ENCODE results near the gene CAPN5. TPM values are rescaled to one million over a fixed set of nuclear protein-coding genes. Genes with fewer than 3 reads are reported as not detected.
"Not testable (repeated sequence)": the region's sequence is repeated elsewhere in the genome, so short reads cannot be mapped to it uniquely, and the experiment has no call there.

CAPN5 gene
- total and polyA plus RNA-seq, 5 donors = 2.9 to 6.9 (median 5.2) TPM

DNA sequence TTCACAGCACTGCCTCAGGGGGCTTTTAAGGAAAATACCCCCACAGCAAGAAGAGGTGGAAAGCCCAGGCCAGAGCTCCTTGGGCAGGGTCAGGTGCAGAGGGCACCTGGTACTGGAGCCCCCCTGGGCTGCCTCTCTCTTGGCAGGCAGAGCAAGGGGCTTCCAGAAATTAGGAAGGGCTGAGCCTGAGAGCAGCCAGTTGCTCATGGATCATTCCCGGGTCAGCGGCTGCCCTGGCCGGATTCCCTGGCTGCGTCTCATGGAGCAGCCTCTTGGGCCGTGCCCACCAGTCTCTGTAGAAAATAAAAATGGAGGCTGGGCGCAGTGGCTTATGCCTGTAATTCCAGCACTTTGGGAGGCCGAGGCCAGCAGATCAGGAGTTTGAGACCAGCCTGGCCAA, 25.6 kb downstream of the CAPN5 start:
- Histone ChIP-seq H3K4me1 (ENCODE audit: control insufficient read depth, insufficient read depth, low read length) (no peaks in the 10 kb centered on the region), H3K27me3 (ENCODE audit: control insufficient read depth, insufficient read depth) (no peaks in the 10 kb centered on the region), H3K27ac (ENCODE audit: low read length) (no peak overlapping the region), H3K9me3 (ENCODE audit: control insufficient read depth, low read length) (no peaks in the 10 kb centered on the region), H3K4me3 (ENCODE audit: low read length) (no peak overlapping the region)
- peak; percentile 37 to 79 (median 75) for DNase-seq
- WGBS = 61% methylated on average over 7 of the region's 7 CpGs
- intact Hi-C loops (cut with DNase I) = loop anchor here in 2 of 4 donors (5.0 to 10.0 kb wide), 2 partner anchors 45 to 358 kb away; no protein-coding TSS in a partner anchor
- no peak for ATAC-seq

DNA sequence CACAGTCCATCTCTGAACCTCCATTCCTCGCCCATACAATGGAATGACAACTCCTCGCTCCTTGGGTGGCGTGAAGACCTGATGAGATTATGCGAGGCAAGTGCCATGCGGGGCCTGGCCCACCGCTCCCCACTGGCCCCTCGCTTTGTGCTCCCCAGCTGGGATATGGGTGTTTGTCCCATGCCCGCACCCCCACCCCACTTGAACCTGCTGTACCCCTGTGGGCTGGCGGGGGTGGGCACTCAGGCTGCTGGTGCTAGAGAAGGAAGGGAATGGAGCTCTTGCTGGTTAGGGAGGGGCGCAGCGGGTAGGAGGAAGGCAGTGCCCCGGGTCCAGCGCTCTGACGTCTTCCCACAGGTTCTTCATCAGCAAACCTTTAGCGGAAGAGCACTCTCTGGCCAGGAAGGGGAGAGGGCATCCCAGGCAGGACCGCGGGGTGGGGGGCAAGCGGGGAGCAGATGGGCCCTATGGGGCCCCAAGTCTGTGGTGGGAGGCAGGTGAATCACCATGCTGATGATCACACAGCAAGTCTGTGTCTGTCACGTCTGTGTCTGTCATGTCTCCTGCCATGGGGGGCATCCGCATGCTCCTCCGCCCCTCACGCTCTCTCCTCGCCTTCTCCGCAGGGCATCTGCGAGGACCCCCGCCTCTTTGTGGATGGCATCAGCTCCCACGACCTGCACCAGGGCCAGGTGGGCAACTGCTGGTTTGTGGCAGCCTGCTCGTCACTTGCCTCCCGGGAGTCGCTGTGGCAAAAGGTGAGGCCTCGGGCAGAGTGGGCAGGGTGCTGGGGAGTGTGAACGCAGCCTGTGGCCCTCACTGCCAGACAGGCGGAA, 26.5 kb downstream of the CAPN5 start:
- peak in 2 of 3 donors; percentile 12 to 46 for DNase-seq
- no peaks in the 10 kb centered on the region for H3K4me1 ChIP-seq (ENCODE audit: control insufficient read depth, insufficient read depth, low read length)
- intact Hi-C loops (cut with DNase I) = loop anchor here in 2 of 4 donors (5.0 to 10.0 kb wide), 2 partner anchors 46 to 358 kb away; no protein-coding TSS in a partner anchor

DNA sequence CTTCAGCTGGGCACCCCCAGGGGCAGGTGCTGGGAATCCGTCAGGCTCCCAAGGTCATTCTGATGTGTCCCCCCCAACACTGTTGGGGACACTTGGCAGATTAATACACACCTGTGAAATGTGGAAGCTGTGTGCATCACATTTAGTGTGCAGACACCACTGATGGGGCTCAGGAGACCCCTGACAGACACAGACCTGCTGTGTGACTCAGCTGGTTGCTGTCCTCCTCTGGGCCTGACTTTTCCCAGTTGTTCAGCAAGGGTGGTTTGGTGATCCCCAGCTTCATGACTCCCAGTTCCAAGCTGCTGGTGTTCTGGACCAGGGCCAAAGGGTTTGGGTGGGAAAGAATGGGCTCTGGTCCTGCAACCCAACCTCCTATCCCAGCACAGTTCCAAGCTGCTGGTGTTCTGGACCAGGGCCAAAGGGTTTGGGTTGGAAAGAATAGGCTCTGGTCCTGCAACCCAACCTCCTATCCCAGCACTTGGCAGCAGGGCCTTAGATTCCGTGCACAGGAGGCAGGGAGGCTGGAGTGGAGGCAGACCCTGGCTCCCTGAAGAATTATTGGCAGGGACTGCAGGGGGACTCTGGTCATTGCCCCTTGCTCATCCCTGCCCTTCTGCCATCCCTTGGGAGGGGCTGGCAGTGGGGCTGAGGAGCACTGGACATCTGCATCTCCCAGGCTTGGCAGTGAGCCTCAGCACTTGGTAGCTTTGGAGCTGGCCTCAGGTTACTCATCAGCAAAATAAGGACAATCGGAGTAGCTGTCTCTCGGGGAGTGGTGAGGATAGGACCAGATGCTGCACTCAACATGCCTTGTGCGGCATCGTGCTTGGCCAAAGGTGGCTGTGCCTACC, 27.4 kb downstream of the CAPN5 start:
- Histone ChIP-seq H3K4me1 (ENCODE audit: control insufficient read depth, insufficient read depth, low read length) (no peaks in the 10 kb centered on the region), H3K4me3 (ENCODE audit: low read length) (no peak overlapping the region), H3K9me3 (ENCODE audit: control insufficient read depth, low read length) (no peaks in the 10 kb centered on the region), H3K27ac (ENCODE audit: low read length) (no peak overlapping the region), H3K27me3 (ENCODE audit: control insufficient read depth, insufficient read depth) (no peaks in the 10 kb centered on the region)
- intact Hi-C loops (cut with DNase I) = loop anchor here in 2 of 4 donors (5.0 to 10.0 kb wide), 2 partner anchors 47 to 359 kb away; no protein-coding TSS in a partner anchor
- ATAC-seq (no peak), DNase-seq (peak in 2 of 3 donors; percentile 10 to 27)
- 86% methylated on average over 6 of the region's 6 CpGs for WGBS

More for the DNA sequence above, 26.5 kb downstream of the CAPN5 start:
- Histone ChIP-seq H3K9me3 (ENCODE audit: control insufficient read depth, low read length) (no peaks in the 10 kb centered on the region), H3K4me3 (ENCODE audit: low read length) (no peak overlapping the region), H3K27ac (ENCODE audit: low read length) (no peak overlapping the region), H3K27me3 (ENCODE audit: control insufficient read depth, insufficient read depth) (no peaks in the 10 kb centered on the region)
- 89% methylated on average over 33 of the region's 33 CpGs for WGBS
- ATAC-seq = no peak

DNA sequence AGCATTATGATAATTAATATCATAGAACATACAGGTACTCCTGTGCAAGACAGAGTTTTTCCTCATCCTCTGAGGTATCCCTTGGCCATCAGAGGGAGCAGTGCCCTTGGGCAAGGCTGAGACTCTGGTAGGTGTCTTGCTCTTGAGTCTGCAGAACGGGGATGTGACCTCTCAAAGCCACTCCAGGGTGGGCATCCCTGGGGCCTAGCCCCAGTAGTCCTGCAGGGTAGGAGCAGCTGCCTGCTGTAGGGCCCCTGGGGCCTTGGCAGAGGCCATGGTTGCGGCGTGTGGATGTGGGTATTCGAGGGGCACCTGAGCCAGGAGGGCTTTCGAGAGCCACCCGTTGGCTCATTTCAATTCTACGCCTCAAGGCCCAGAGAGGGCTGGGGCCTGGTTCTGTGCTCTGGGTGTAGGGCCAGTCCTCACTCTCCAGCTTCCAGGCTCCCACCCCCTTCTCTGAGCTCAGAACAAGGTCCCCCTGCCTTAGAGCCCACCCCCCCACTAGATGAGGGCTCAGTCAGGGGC, 28.1 kb downstream of the CAPN5 start:
- no peak overlapping the region for H3K4me3 ChIP-seq (ENCODE audit: low read length)
- no peak for ATAC-seq
- no peak overlapping the region for H3K27ac ChIP-seq (ENCODE audit: low read length)
- DNase-seq = peak in 2 of 3 donors; percentile 10 to 14
- H3K4me1 ChIP-seq (ENCODE audit: control insufficient read depth, insufficient read depth, low read length) = no peaks in the 10 kb centered on the region
- WGBS = 96% methylated on average over 7 of the region's 7 CpGs
- no peaks in the 10 kb centered on the region for H3K9me3 ChIP-seq (ENCODE audit: control insufficient read depth, low read length)
- intact Hi-C loops (cut with DNase I) = loop anchor here in 2 of 4 donors (5.0 to 10.0 kb wide), 2 partner anchors 48 to 360 kb away; no protein-coding TSS in a partner anchor
- H3K27me3 ChIP-seq (ENCODE audit: control insufficient read depth, insufficient read depth) = no peaks in the 10 kb centered on the region

DNA sequence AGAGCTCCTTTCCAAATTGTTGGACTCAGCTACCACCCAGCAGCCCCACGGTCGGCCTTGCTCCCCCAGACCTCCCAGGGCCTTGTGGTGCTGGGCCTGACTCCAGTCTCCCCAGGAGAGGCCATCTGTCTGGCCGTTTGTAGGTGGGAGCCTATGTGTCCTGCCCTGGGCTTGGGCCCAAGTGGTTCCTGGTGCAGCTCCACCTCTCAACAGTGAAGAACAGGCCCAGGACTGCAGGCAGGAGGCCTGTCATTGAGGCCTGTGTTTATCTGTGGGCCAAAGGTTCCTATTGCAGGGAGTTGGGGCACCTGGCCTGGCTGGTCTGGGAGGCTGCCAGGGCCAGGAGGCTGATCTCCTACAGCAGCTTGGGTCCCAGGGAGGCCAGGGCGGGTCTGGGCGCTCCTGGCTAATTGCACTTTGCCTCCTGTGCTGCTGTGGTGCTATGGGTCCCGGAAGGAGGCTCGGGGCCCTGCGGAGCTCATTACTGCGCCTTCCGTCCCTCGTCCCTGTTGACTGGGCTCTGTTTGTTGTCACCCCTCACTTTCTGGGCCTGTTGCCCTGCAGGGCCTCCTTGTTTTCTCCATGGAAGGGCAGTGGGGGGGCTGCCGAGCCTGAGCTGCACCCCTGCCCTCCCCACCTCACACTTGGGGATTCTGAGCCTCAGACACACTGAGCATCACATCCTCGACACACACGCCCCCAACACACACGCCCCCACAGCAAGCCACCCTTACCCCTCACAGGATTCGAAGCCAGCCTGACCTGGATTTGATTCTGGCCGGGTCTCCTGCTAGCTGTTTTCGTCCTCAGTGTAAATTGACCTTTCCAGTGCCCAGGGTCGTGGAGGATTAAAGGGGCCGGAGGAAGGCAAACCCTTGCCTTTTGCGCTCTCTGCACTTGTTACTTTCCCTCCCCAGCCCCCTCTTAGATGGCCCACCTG, 29.1 kb downstream of the CAPN5 start:
- H3K9me3 ChIP-seq (ENCODE audit: control insufficient read depth, low read length) = no peaks in the 10 kb centered on the region
- no peaks in the 10 kb centered on the region for H3K27me3 ChIP-seq (ENCODE audit: control insufficient read depth, insufficient read depth)
- H3K4me3 ChIP-seq (ENCODE audit: low read length) = no peak overlapping the region
- DNase-seq = peak in 2 of 3 donors; percentile 11 to 40
- 89% methylated on average over 21 of the region's 21 CpGs for WGBS
- intact Hi-C loops (cut with DNase I) = loop anchor here in 1 of 4 donors (10.0 kb wide), 1 partner anchor 361 kb away; no protein-coding TSS in a partner anchor
- H3K4me1 ChIP-seq (ENCODE audit: control insufficient read depth, insufficient read depth, low read length) = no peaks in the 10 kb centered on the region
- H3K27ac ChIP-seq (ENCODE audit: low read length) = no peak overlapping the region
- ATAC-seq = peak in 1 of 2 donors; percentile 35

DNA sequence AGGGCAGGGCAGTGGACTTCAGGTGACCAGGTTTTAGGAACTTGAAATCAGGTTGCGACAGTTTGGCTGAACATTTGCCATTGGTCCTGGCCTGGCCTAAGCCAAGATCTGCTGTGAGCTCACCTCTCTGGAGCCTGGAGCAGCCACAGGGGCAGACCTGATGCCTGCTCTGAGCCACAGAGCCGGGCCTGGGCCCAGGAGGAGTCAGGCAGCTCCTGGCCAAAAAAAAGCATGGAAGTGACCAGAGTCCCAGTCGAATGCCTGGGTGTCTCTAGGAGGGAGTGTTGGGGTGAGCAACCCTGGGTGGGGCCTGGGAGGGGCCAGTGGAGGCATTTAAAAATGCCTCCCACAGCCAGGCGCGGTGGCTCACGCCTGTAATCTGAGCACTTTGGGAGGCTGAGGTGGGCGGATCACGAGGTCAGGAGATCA, 29.8 kb downstream of the CAPN5 start:
- Histone ChIP-seq H3K4me1 (ENCODE audit: control insufficient read depth, insufficient read depth, low read length) (no peaks in the 10 kb centered on the region), H3K4me3 (ENCODE audit: low read length) (no peak overlapping the region), H3K27me3 (ENCODE audit: control insufficient read depth, insufficient read depth) (no peaks in the 10 kb centered on the region), H3K27ac (ENCODE audit: low read length) (no peak overlapping the region), H3K9me3 (ENCODE audit: control insufficient read depth, low read length) (no peaks in the 10 kb centered on the region)
- intact Hi-C loops (cut with DNase I) = loop anchor here in 1 of 4 donors (10.0 kb wide), 1 partner anchor 362 kb away; no protein-coding TSS in a partner anchor
- ATAC-seq (no peak), DNase-seq (peak in 2 of 3 donors; percentile 6 to 12)
- WGBS = 94% methylated on average over 8 of the region's 8 CpGs

DNA sequence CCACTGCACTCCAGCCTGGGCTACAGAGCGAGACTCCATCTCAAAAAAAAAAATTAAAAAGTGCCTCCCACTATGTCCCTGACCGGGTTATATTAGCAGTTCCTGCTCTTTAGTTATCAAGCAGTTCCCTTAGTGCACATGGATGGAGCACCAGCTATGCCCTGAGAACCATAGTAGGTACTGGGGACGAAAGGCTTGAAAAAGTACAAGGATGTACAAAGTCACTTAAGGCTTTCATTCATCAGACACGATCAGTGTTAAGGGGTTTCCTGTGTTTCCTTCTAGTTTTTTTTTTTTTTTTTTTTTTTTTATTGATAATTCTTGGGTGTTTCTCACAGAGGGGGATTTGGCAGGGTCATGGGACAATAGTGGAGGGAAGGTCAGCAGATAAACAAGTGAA, 30.4 kb downstream of the CAPN5 start:
- not testable (repeated sequence) for H3K9me3 ChIP-seq (ENCODE audit: control insufficient read depth, low read length); H3K27me3 ChIP-seq (ENCODE audit: control insufficient read depth, insufficient read depth); ATAC-seq; H3K4me3 ChIP-seq (ENCODE audit: low read length); H3K27ac ChIP-seq (ENCODE audit: low read length); H3K4me1 ChIP-seq (ENCODE audit: control insufficient read depth, insufficient read depth, low read length); DNase-seq
- 76% methylated on average over 4 of the region's 4 CpGs for WGBS
- intact Hi-C loops (cut with DNase I) = loop anchor here in 1 of 4 donors (10.0 kb wide), 1 partner anchor 362 kb away; no protein-coding TSS in a partner anchor

DNA sequence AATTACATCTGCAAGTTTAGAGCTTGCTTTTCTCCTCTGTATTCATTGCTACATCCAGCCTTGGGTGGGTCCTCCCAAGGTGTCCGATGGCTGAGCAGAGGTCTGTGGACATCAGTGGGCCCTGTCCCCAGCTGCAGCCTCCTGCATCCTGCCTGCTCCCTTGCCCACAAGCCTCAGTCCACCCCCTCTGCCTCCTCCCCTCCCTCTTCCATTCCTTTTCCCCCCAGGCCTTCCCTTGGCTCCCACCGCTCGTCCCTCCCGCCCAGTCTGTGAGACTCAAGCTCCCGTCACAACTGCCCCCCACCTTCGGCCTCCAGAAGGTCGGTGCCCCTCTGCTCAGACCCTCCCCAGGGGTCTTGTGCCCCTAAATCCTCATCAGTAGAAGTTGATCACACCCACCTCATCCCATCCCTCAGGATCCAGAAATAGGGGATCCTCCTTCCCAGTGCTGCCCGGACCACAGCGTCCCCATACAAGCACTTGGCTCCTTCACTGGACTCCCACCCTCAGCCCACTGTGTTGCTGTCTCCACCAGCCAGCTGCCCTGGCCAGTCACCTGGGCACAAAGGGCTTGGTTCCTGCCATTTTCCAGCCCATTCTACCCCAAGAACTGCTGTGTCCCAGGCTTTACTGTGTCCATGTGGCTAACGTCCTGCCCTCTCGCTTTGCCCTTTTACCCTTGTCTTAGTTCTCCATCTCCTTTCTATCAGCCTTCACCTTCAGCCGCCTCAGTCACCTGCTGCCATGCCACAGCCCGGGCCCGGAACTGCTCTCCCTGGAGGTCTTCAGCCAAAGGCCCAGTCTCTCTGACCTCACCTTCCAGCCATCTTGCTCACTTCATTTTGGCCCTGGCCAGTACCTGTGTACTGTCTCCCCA, 33.6 kb downstream of the CAPN5 start:
- WGBS = 91% methylated on average over 14 of the region's 14 CpGs
- no peaks in the 10 kb centered on the region for H3K4me1 ChIP-seq (ENCODE audit: control insufficient read depth, insufficient read depth, low read length)
- H3K27me3 ChIP-seq (ENCODE audit: control insufficient read depth, insufficient read depth) = no peaks in the 10 kb centered on the region
- H3K9me3 ChIP-seq (ENCODE audit: control insufficient read depth, low read length) = no peaks in the 10 kb centered on the region
- ATAC-seq = no peak
- H3K27ac ChIP-seq (ENCODE audit: low read length) = no peak overlapping the region
- peak; percentile 5 to 39 (median 28) for DNase-seq
- no peak overlapping the region for H3K4me3 ChIP-seq (ENCODE audit: low read length)
- intact Hi-C loops (cut with DNase I) = no loop called here

DNA sequence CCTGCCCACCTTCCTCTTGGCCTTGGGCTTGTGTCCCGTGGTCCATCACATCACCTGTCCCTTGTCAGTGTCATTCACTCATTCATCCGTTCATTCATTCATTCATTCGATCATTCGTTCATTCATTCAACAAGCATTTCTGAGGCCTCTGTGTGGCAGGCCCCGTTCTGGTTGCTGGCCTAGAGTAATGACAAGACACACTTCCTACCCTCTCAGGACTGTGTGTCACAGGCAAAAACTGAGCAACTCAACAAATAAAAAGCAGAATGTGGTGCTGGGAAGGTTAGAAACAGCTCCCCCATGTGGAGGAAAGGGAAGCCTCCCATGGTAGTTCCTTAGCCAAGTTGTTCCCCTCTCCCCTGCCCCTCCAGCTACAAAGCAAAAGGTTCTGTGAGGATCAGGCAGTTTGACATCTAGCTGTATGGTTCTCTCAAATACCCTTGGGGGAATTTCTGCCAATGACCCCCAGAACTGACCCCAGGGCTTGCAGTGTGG, 34.3 kb downstream of the CAPN5 start:
- WGBS = 90% methylated on average over 5 of the region's 5 CpGs
- H3K9me3 ChIP-seq (ENCODE audit: control insufficient read depth, low read length) = no peaks in the 10 kb centered on the region
- H3K4me1 ChIP-seq (ENCODE audit: control insufficient read depth, insufficient read depth, low read length) = no peaks in the 10 kb centered on the region
- intact Hi-C loops (cut with DNase I) = no loop called here
- DNase-seq (peak in 1 of 3 donors; percentile 1), ATAC-seq (no peak)
- H3K27me3 ChIP-seq (ENCODE audit: control insufficient read depth, insufficient read depth) = no peaks in the 10 kb centered on the region
- H3K27ac ChIP-seq (ENCODE audit: low read length) = no peak overlapping the region
- no peak overlapping the region for H3K4me3 ChIP-seq (ENCODE audit: low read length)
